Measurements from ENCODE around the gene FAM78A.

GRCh38 chr9:131323629-131324028 lies 47.3 kb upstream of the FAM78A start:
- TF ChIP-seq CTCF (conservative IDR thresholded peaks at IDR 0.05) (no peak), EZH2 (IDR thresholded peaks at IDR 0.05; ENCODE audit: low read depth) (no peak)

All from PC-9 (cell line).